ENCODE data around the gene HDGFL2.

Gene HDGFL2

DNA sequence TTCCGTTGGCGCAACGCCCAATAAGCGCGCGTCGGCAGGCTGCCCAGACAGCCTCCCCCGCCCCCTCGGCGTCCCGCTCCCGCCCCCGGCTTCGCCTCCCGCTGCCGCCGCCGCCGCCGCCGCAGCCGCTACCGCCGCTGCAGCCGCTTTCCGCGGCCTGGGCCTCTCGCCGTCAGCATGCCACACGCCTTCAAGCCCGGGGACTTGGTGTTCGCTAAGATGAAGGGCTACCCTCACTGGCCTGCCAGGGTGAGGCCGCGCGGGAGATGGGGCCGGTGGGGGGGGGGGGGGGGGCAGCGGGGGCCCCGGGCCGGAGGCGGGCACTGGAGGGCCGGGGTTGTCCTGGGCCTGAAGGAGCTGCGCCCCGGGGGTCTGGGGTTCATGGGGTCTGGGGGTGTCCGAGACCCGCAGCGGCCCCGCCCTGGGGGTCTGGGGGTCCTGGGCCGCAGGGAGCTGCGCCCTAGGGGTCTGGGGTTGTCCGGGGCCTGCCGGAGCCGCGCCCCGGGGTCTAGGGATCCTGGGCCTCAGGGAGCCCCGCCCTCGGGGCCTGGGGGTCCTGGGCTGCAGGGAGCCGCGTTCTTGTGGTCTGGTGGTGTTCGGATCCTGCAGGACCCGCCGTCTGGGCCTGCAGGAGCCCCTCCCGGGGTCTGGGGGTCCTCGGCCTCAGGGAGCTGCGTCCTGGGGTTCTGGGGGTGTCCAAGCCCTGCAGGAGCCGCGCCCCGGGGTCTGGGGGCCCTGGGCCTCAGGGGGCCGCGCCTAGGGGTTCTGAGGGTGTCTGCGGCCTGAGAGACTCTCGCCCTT lies at the start of gene HDGFL2:
Gene HDGFL2, plus strand, starts transcription at position 124 of the 801 bp plus-strand sequence. Its CDS starts 54 bp downstream, at position 178.
- DNase-seq = no peak

DNA sequence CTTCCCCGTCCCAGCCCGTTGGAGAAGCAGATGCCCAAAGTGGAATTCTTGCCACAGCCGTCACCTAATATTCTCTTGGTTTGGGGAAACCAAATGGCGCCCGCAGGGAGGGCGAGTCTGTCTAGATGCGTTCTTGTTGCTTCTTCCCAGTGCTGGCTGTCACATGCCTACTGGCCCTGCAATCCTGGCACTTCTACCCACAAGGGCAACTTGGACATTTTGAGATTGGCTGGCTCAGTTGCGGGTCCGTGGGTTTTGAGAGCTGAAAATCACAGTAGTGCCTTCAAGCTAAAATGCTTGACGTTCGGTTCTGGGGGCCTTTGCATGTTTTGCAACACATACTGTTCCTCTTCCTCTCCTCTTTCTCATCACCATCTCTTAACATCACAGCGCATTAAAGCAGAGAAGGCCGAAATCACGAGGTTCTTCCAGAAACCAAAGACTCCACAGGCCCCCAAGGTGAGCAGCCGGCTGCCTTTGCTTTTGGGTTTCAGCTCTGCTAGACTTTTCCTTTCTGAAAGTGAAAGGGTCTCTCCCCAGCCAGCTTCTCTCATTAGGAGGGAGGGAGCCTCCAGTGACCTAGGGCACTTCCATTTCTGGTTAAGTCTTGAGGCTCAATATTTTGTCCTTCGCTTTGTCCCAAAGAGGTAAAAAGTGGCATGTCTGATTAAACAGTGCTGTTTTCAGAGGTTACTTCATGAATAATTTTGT lies 48.5 kb upstream of the HDGFL2 start:
- no peak for DNase-seq

DNA sequence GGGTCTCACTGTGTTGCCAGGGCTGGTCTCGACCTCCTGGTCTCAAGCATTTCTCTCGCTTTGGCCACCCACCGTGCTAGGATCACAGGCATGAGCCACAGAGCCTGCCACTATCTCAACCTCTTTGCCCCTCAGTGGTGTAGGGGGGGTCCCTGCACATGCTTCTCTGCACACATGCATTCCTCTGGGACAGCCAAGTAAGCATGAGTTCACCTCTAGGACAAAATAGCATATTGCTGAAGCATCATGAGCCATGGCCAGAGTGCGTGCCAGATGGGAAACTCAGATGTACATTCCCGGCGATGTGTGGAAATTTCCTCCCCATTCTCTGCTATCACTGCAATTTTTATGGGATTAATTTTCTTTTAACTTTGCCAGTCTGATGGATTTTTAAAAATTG lies 46.6 kb upstream of the HDGFL2 start:
- DNase-seq = no peak

DNA sequence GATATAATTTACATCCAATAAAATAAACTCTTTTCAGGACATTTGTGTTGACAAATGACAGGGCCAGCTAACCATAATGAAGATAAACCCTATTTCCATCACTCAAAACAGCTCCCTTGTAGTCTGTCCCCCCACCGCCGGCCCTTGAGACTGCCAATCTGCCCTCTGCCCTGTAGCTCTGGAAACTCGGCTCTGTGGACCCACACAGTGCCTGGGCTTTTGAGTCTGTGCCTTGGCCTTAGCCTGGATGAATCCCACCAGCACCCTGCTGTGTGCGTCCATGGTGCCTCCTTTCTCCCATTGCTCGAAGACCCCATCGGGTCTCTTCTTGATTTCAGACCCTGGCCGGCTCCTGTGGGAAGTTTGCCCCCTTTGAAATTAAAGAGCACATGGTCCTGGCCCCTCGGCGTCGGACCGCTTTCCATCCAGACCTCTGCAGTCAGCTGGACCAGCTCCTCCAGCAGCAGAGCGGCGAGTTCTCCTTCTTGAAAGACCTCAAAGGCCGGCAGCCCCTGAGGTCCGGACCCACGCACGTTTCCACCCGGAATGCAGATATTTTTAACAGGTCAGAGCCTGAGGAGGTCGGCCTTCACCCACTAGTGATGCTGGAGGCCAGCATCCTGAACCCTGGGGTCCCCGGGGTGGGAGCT lies 43.6 kb upstream of the HDGFL2 start:
- DNase-seq = no peak

DNA sequence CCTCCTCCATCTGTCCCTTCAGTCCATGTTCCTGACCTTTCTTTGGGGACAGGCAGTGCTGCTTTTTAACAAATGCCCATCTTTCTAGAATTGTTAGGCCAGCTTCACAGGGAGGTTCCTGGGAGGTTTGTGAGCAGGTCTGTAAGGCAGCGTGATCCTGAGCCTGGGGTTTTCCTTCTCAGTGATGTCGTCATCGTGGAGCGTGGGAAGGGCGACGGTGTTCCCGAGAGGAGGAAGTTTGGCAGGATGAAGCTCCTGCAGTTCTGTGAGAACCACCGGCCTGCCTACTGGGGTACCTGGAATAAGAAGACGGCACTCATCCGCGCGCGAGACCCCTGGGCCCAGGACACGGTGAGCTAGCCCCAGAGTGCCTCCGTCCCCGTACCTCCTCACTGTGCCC lies 42.8 kb upstream of the HDGFL2 start:
- DNase-seq = no peak

DNA sequence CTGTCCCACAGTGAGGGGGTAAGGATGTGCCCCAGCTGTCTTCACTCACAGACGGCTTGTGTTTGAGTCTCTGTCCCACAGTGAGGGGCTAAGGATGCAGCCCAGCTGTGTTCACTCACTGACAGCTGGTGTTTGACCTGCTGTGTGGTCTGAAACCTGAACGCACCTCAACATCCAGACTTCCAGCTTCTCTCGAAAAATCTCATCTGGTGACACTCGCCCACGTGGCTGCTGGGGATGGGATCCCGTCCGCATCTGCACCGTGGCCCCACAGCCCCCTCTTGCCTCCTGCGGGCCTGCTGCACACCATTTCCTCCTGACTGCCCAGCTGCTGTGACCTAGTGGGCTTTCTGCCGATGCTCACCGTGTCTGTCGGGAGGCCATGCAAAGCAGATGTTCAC lies 42.3 kb upstream of the HDGFL2 start:
- DNase-seq = no peak

DNA sequence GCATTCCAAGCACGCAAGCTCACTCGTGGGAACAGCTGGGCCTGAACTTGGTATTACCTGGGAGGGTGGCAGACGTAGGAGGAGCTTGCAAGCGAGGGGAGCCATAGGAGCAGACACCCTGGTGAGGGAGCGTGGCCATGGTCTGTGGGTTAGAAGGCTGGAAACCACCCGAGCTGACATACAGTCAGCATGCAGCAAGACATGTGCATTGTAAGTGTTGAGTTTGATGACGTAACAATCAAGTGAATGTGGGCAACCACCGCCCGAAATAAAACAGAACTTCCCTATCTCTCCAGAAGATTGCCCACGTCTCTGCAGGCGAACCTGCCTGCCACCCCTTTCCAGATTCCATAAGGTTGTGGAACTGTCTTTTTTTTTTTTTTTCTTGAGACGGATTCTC lies 41.3 kb upstream of the HDGFL2 start:
- DNase-seq = no peak

DNA sequence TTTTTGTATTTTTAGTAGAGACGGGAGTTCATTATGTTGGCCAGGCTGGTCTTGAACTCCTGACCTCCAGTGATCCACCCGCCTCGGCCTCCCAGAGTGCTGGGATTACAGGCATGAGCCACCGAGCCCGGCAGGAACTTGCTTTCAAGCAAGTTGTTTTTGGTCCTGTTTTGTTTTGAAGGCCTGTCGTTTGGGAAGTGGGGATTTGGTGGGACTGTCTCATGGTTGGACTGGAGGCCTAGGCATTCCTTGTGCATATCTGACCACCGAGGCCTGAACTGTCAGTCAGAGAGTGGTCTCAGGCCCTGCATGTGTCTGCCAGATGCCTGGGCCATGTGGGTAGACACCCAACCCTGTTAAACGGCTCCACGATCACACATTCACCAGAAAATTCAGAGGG lies 40.8 kb upstream of the HDGFL2 start:
- DNase-seq = no peak

DNA sequence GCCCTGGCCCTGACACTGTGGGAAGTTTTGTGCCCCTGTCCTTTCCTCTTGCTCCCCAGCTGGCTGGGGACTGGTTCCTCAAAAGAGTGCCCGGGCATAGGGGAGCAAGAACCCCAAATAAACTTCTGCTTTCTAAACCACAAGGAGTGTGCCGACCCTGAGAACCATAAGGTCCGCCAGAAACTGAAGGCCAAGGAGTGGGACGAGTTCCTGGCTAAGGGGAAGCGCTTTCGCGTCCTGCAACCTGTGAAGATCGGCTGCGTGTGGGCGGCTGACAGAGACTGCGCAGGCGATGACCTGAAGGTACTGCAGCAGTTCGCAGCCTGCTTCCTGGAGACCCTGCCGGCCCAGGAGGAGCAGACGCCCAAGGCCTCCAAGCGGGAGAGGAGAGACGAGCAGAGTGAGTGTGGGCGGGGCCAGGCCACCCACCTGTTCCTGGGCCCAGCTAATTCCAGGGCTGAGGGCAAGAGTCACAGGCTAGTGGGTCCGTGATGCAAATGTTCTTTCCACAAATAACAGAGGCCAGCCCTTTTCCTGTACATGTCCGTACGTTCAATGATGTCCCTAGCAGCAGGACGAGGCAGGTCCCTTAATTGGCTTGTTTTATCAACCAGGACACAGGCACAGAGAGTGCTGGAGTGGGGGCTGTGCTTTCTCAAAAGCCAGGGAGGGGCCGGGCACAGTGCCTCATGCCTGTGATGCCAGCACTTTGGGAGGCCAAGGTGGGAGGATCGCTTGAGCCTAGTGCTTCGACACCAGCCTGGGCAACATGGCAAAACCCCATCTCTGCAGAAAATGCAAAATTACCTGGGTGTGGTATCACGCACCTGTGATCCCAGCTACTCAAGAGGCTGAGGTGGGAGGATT lies 40.1 kb upstream of the HDGFL2 start:
- DNase-seq = no peak

DNA sequence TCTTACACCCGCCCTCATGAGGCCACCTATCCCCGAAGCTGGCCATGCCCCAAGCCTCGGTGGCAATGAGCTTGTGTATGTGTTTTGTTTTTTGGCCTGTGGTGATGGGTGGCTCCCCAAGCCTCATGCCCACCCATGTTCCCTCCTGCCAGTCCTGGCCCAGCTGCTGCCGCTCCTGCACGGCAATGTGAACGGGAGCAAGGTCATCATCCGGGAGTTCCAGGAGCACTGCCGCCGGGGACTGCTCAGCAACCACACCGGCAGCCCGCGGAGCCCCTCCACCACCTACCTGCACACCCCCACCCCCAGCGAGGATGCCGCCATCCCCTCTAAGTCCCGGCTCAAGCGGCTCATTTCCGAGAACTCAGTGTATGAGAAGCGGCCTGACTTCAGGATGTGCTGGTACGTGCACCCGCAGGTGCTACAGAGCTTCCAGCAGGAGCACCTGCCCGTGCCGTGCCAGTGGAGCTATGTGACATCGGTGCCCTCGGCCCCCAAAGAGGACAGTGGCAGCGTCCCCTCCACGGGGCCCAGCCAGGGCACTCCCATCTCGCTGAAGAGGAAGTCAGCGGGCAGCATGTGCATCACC lies 39.1 kb upstream of the HDGFL2 start:
- DNase-seq = no peak

DNA sequence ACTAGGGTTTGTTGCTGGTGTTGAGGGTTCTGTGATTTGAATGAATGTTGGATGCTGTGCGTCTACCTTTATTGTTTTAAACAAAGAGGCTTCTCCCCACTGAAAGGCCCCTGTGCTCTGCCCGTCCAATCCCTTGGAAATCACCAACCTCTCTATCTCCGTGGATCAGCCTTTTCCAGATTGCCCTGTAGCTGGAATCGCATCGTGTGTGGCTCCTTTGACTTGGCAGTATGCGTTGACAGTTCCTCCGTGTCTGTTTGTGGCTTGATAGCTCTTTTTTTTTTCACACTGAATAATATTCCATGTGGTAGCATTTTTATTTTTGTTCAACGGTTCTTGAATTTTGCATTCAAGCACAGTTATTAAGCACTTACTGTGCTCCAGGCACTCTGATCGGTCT lies 37.7 kb upstream of the HDGFL2 start:
- no peak for DNase-seq

DNA sequence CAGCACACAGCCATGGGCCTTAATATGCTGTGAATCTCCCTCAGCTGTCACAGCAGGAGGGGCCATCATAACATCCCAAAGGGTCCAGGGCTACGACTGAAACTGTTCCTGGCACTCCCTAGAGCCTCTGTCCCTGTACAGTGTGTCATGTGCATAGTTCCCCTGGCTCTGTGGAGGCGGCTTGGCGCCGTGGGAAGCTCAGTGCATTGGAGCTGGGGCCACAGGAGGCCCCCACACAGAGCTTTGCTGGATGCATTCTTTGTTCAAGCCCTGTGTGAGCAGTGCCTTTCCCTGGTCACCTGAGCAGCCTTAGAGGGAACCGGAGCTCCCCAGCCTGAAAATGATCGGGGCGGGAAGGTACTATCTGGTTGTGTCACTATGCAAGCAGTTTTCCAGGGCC lies 35.9 kb upstream of the HDGFL2 start:
- DNase-seq = no peak

DNA sequence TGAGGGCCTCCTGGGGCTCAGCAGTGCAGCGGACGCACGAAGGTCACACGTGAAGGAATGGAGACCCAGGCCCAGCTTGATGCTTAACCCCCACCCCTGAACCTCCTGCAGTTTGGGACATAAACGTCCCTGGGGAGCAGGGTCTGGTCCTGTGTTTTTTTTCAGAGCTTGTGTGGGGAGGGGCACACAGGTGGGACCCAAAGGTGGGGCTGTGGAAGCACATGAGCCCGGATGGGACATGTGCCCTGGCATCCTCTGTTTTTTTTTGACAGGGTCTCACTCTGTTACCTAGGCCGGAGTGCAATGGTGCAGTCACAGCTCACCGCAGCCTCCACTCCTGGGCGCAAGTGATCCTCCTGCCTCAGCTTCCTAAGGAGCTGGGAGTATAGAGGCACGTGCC lies 35.0 kb upstream of the HDGFL2 start:
- no peak for DNase-seq

DNA sequence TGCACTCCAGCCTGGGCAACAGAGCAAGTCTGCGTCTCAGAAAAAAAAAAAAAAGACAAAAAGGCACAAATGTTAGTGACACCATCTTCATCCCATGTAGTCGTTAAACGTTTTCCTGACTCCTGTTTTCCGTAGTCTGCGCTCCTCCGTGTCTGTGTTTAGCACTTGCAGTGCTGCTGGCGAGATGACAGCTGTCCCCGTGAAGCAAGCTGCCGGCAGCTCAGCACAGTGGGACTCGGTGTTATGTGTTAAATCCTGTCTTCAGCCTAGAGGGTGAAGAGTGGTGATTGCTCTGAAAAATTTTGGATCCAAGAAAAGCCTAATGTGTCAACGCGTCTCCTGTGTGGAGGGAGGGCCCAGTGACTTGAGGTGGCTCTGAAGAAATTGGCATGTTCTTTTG lies 32.9 kb upstream of the HDGFL2 start:
- no peak for DNase-seq

DNA sequence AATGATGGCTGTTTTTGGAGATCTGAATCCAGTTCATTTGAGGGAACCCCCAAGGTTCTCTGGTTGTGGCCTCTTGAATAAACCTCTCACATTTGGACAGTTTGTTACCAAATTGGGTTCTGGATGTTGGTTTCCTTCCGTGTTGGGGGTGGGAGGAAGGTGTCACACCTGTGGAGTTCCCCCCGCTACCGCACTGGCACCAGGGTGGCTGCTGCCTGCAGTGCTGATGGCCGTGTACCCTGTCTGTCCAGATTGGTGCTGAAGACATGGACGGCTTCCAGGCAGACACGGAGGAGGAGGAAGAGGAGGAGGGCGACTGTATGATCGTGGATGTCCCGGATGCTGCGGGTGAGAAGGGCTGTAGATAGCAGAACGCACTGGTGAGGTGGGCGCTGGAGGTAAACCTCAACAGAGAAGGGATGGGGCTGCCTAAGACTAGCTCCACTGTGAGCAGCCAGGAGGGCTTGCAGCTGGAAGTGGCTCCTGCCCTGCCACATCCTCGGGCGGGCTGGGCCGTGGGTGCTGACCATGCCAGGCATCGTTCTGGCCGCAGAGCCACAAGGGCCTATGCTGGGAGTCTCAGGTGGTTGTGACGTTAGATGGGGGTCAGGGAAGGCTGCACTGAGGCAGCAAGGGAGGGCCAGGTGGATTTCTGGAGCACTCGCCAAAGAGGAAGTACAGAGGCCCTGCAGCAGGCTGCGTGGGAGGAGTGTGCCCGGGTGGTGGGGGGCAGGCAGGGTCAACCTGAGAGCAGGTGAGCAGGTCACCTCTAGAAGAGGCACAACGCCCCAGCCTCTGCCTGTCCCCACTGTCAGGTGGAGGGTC lies 29.9 kb upstream of the HDGFL2 start:
- no peak for DNase-seq

DNA sequence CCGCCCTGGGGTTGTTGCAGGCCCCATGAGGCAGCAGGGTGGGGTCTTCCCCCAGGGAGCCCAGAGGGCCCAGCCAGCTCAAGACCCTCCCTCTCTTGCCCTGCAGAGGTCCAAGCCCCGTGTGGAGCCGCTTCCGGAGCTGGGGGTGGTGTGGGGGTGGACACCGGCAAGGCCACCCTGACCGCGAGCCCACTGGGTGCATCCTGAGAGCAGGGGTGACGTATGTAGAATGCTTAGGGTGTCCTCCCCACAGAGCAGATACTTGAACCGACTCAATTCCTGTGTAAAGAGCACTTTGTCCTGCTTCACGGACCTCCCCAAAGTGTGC lies 29.3 kb upstream of the HDGFL2 start:
- DNase-seq = no peak

DNA sequence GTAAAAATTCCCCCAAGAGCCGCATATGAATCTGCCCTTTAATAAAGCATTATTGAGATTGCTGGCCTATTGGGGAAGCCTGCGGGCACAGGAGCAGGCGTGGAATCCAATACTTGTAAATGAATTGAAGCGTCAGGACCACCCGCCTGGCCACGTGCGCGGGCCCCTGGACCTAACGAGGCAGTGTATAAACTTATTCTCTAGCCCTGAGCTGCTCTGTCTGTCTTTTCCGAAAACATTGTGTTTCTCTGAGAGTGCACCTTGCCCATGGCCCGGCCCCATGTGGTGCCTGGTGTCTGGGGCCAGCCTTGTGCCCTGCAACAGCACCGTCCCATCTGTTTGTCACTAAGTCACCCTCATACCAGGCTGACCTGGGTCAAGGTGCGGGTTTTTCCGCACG lies 28.9 kb upstream of the HDGFL2 start:
- no peak for DNase-seq

DNA sequence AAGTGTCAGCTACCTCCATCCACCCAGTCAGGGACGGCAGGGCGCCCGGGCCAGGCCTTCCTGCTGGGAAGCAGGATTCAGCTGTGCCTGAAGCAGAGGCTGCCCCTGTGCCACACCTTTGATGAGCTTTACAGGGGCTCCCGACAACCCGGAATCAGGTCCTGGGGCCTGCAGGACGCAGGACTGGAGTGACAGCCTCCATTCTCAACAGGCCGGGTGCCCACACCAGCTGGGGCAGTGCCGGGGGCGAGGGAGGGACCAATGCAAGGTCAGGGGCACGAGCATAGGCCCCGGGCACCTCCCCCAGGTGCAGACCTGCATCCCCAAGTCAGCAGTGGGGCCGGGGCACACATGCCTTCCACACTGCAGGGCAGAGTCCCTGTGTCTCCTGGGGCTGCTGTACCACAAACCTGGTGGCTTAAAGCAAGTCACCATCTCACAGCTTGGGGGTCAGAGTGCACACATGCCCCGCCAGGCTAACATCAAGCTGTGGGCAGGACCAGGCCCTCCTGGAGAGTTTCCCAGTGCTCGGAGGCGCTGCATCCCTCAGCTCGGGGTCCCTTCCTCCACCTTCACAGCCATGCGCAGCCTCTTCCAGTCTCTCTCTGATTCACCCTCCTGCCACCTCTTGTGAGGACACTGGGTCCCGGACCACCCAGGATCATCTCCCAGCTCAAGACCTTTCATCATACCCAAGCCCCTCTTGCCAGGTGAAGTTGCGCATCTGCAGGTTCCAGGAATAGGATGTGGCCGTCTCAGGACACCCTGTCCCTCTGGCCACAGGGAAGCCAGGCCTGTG lies 27.9 kb upstream of the HDGFL2 start:
- DNase-seq = no peak

DNA sequence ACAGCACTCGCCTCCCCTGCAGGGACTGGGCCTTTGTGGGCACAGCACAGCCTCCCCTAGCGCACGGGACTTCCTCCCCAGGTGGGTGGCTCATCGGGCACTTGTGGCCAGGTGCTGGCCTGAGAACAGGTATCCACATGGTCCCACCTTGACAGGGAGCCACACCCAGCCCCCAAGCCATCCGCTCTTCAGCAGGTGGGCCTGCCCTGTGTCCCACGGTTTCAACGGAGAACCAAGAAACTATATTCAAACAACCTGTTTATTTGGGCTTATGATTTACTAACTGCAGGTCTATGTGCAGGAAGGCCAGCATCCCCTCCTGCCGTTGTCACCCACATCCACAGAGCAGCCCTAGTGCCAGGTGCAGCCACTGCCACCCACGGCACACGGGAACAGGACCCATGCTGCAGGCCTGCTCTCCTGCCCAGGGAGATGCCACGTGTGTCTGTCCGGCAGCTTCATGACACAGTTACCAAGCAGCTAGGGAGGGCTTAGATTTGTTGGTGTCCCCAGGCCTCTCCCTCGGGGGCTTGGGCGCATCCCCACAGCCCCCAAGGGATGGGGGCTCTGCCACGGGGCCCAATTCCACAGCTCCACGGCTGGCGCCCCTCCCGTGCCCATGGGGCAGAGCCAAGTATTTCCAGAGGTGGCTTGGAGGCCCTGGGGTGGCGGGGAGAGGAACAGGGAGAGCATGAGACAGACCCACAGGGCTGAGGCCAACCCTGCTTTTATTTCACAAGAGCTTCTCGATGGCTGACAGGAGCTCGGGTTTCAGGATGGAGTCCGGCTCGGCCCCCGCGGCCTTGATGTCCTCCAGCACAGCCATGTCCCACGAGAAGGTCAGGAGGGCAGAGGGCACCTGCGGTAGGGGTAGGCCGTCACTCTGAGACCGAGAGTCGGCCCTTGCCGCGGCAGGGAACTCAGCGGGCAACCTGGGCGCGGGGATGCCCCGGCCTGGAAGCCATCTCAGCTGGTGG lies 27.0 kb upstream of the HDGFL2 start:
- no peak for DNase-seq
